Aorta (tissue), 5 donors: ENCODE data around the gene MNAT1. TPM values are rescaled to one million over a fixed set of nuclear protein-coding genes. Genes with fewer than 3 reads are reported as not detected.

Experiments
- ATAC-seq: fragments of 200-7000 bp; cut with Tn5 transposase; one replicate; pipeline ENCODE4 v1.9.1; 2022; ENCODE audit warnings: moderate library complexity; ENCODE audit not compliant: low FRiP score
- DNase-seq, 2 donors: peaks; one replicate each; pipeline ENCODE4 v3.0.0-alpha.2; 2020
- H3K27ac ChIP-seq, 2 donors: one replicate each; pipeline ENCODE4 v1.5.1; 2013; ENCODE audit warnings: low read length in 2 of 2, mild to moderate bottlenecking in 2 of 2, moderate library complexity in 2 of 2, control low read depth in 1 of 2, inconsistent platforms in 1 of 2, low read depth in 1 of 2
- H3K27me3 ChIP-seq, 2 donors: one replicate each; pipeline ENCODE4 v1.6.1; 2013; ENCODE audit warnings: control low read depth in 1 of 2, low read length in 1 of 2, mild to moderate bottlenecking in 1 of 2, moderate library complexity in 1 of 2; ENCODE audit not compliant: insufficient read depth in 2 of 2, control insufficient read depth in 1 of 2
- H3K36me3 ChIP-seq, 2 donors: one replicate each; pipeline ENCODE4 v1.6.1; 2013; ENCODE audit warnings: control low read depth in 1 of 2, low read length in 1 of 2, mild to moderate bottlenecking in 1 of 2; ENCODE audit not compliant: insufficient read depth in 2 of 2, control insufficient read depth in 1 of 2
- H3K4me1 ChIP-seq, 2 donors: one replicate each; pipeline ENCODE4 v1.6.1; 2013; ENCODE audit warnings: low read length in 2 of 2, control low read depth in 1 of 2, mild to moderate bottlenecking in 1 of 2, moderate library complexity in 1 of 2; ENCODE audit not compliant: insufficient read depth in 2 of 2, control insufficient read depth in 1 of 2
- H3K4me3 ChIP-seq, 2 donors: one replicate each; pipeline ENCODE4 v1.5.1; 2013; ENCODE audit warnings: low read length in 2 of 2, control low read depth in 1 of 2, mild to moderate bottlenecking in 1 of 2
- H3K9me3 ChIP-seq: one replicate; pipeline ENCODE4 v1.6.1; 2013; ENCODE audit warnings: mild to moderate bottlenecking, low read length; ENCODE audit not compliant: control insufficient read depth
- WGBS, 2 donors: extraction: QIAGEN DNeasy Blood & Tissue Kit; methylation state at CpG; one replicate each; pipeline ENCODE4 v1.1.7; 2013; 5-methylcytosine and 5-hydroxymethylcytosine counted together
- intact Hi-C, 2 donors: fragments of 100-400 bp; cut with DNase I; formaldehyde crosslinking; loops; one replicate each; pipeline versions ENCODE4 v1.14.2 to v1.15.0; 2022
- polyA plus RNA-seq, 2 donors: library from polyadenylated mRNA; stranded (reverse); fragments of 200-250 nt; gene quantifications; one replicate each; pipeline ENCODE4 v1.2.3, GENCODE V29; 2013
- total RNA-seq, 2 donors: library from RNA; stranded (reverse); fragmentation: NEBNext Ultra II Directional; extraction: Animal tissue kit (Norgen Biotek cat#: 25700); gene quantifications; one replicate each; pipeline ENCODE4 v1.2.1, GENCODE V29; 2021
- donor health status: healthy with polysubstance abuse.
- donor health status: Bipolar disorder and iron deficiency.
- donor health status: DM: no; HTN: no; CAD: no.
- donor health status: DM: no; HTN: no; CAD: no.
- donor health status: DM: yes; HTN: yes; CAD: no.

Gene MNAT1
- total and polyA plus RNA-seq, 4 donors: 23.7 to 41.1 (median 32.0) TPM

DNA sequence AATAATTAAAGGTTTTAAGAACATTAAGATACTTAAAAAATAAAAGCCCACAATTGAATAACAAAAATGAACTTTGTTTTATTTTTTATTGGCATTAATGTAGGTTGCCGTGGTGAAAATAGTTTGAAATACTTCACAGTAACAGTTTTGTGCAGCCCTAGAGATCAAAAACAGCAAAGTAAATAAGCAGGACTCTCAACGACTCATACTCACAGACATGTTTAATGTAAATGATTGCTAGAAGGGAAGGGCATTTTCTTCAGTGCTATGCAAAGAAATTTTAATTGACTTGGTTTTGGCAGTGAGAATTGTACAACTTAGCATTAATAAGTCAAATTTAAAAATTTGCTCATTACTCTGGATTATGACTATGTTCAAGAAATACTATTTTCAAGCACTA lies 230.3 kb downstream of the MNAT1 start:
- 52 to 62% methylated on average over 2 of the region's 2 CpGs for WGBS, 2 donors
- H3K36me3 ChIP-seq: no peaks in the 10 kb centered on the region
- ATAC-seq (no peak), DNase-seq (no peak)
- H3K27ac ChIP-seq: no peak overlapping the region
- no peak overlapping the region for H3K4me3 ChIP-seq
- no peaks in the 10 kb centered on the region for H3K27me3 ChIP-seq
- H3K4me1 ChIP-seq: peaks cover 1 to 2% of the 10 kb centered on the region in 2 donors
- intact Hi-C loops: no loop called here
- no peaks in the 10 kb centered on the region for H3K9me3 ChIP-seq

DNA sequence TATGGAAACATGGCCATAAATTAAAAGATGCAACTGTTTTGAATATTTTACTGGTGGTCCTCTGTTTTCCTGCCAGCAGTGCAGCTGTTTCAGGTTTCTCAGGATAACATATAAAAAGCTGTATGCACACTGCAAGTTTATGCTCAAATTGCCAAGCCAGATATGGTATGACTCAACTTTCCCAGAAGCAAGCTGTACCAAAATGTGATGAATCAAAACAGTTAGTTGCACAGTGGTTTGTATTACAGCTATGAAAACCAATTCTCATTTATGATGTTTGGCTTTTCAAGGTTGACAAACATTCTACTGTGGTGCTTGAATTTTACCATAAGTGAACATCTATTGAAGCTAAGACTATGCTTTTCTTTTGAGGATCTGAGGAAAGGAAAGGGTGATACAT lies 230.8 kb downstream of the MNAT1 start:
- no peaks in the 10 kb centered on the region for H3K27me3 ChIP-seq
- no peak for ATAC-seq
- peaks cover 1 to 2% of the 10 kb centered on the region in 2 donors for H3K4me1 ChIP-seq
- no peaks in the 10 kb centered on the region for H3K9me3 ChIP-seq
- no peak overlapping the region for H3K27ac ChIP-seq
- no peaks in the 10 kb centered on the region for H3K36me3 ChIP-seq
- DNase-seq: no peak
- intact Hi-C loops: no loop called here
- H3K4me3 ChIP-seq: no peak overlapping the region

DNA sequence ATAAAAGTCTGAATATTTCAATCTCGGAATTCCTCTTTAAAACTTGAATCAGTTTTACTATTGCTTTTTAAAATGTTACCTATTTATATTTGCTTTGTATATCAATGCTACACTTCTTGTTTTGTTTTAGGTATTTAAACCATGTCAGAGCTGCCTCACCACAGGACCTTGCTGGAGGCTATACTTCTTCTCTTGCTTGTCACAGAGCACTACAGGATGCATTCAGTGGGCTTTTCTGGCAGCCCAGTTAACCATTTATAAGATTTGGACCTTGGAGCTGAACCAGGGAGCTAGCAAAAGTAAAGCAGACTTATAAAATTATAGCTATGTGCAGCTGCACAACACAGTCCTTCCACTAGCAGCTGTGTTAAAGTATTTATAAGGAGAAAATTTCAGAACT lies 233.5 kb downstream of the MNAT1 start:
- ATAC-seq: no peak
- H3K4me1 ChIP-seq: peaks cover 1 to 2% of the 10 kb centered on the region in 2 donors
- WGBS, 2 donors: 20 to 21% methylated on average over 1 of the region's 1 CpG
- no peaks in the 10 kb centered on the region for H3K27me3 ChIP-seq
- no peaks in the 10 kb centered on the region for H3K36me3 ChIP-seq
- no peaks in the 10 kb centered on the region for H3K9me3 ChIP-seq
- no peak for DNase-seq
- no peak overlapping the region for H3K27ac ChIP-seq
- intact Hi-C loops: no loop called here
- no peak overlapping the region for H3K4me3 ChIP-seq

DNA sequence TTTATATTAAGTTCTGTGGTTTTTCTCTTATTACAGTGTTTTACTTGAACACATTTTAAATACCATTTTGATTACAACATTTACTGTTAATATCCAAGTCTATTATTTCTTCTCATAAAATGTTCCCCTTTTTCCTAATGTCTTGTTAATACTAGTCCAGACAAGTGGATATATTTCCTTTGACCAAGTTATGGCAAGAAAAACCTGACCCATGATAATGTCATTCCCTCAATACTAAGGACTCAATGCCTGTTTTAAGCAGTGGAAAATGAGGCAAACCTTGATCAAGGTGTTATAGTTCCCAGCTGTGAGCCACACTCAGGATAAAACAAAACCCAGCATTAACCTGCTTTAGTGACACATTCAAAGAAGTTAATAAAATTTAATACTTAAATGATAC lies 234.1 kb downstream of the MNAT1 start:
- peaks cover 1 to 2% of the 10 kb centered on the region in 2 donors for H3K4me1 ChIP-seq
- ATAC-seq: no peak
- H3K27ac ChIP-seq: no peak overlapping the region
- H3K36me3 ChIP-seq: peaks cover 0 to 2% of the 10 kb centered on the region in 2 donors
- no peaks in the 10 kb centered on the region for H3K9me3 ChIP-seq
- no peak overlapping the region for H3K4me3 ChIP-seq
- DNase-seq: no peak
- intact Hi-C loops: no loop called here
- no peaks in the 10 kb centered on the region for H3K27me3 ChIP-seq

DNA sequence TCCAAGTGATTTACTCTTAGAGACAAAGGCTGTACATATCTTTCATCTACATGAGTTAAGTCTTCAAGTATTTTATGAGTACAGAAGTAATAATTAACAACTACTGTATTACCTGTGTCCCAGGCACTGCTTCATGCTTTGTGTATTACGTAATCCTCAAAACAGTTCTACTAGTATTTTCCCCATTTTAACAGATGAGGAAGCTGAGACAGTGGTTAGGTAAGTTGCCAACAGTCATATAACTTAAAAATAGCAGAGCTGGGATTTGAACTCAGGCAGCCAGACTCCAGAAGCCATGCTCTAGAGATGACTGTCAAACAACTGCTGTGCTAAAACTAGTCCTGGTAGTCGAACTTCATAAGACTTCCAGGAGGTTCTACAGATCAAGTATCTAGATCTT lies 235.6 kb downstream of the MNAT1 start:
- Histone ChIP-seq H3K27me3 (no peaks in the 10 kb centered on the region), H3K4me3 (no peak overlapping the region), H3K9me3 (no peaks in the 10 kb centered on the region), H3K4me1 (peaks cover 0 to 2% of the 10 kb centered on the region in 2 donors), H3K36me3 (peaks cover 0 to 2% of the 10 kb centered on the region in 2 donors), H3K27ac (no peak overlapping the region)
- 88 to 96% methylated on average over 2 of the region's 2 CpGs for WGBS, 2 donors
- intact Hi-C loops: loop anchor here in 1 of 2 donors (10.0 kb wide), 2 partner anchors 245 to 715 kb away; partner anchors contain the start of gene SIX4
- ATAC-seq: no peak
- no peak for DNase-seq

DNA sequence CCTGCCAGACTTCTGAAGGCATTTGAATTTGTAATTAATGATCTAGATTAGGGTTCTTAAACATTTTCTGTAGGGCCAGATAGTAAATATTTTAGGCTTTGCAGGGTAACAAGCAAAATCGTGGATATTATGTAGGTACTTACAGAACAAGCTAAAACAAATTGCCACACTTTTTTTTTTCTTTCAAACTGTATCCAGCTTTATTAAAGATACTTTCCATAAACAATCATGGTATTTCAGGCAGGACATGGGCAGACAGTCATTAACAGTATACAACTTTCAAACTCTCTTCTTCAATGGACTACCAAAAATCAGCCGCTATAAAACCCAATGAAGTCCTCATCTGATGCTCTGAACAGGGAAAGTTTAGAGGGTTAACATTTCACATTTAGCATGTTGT lies 236.7 kb downstream of the MNAT1 start:
- Histone ChIP-seq H3K9me3 (no peaks in the 10 kb centered on the region), H3K27me3 (no peaks in the 10 kb centered on the region), H3K4me3 (no peak overlapping the region), H3K36me3 (peaks cover 0 to 5% of the 10 kb centered on the region in 2 donors), H3K27ac (no peak overlapping the region), H3K4me1 (no peaks in the 10 kb centered on the region)
- DNase-seq: no peak
- no peak for ATAC-seq
- intact Hi-C loops: loop anchor here in 1 of 2 donors (10.0 kb wide), 2 partner anchors 246 to 716 kb away; partner anchors contain the start of gene SIX4
- 37 to 39% methylated on average over 2 of the region's 2 CpGs for WGBS, 2 donors

DNA sequence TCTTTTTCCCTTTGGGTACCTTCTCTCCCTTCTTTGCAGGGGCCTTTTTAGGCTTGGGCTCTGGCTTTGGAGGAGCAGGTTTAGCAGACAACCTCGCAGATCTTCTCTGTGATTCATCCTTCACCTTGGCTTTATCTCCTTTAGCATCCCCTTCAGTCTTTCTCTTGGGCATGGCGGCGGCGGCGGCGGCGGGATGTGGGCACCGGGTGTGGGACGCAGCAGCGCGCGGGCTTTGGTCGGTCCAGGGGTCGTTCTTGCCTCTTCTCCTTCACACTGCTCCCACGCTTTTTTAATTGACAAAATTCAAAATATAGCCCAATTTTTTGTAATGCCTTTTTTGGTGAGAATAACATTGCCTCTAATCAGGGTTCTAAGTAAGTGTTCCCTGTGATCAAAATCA lies 237.7 kb downstream of the MNAT1 start:
- Histone ChIP-seq H3K27me3 (no peaks in the 10 kb centered on the region), H3K4me3 (no peak overlapping the region), H3K36me3 (peaks cover 0 to 5% of the 10 kb centered on the region in 2 donors), H3K9me3 (no peaks in the 10 kb centered on the region), H3K27ac (no peak overlapping the region), H3K4me1 (no peaks in the 10 kb centered on the region)
- intact Hi-C loops: loop anchor here in 1 of 2 donors (10.0 kb wide), 2 partner anchors 247 to 717 kb away; partner anchors contain the start of gene SIX4
- DNase-seq: no peak
- no peak for ATAC-seq
- WGBS, 2 donors: 96 to 97% methylated on average over 15 of the region's 15 CpGs

DNA sequence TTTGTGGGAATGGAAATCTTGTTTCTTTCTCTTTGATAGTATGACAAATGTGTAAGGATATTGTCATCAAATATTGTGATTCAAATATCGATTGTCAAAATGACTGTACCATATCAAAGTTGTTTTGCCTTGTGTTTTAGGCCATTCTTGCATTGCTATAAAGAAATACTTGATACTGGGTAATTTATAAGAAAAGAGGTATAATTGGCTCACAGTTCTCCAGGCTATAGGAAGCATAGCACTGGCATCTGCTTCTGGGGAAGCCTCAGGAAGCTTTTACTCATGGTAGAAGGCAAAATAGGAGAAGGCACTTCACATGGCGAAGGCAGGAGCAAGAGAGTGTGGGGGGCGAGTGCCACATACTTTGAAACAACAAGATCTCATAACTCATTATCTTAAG lies 238.5 kb downstream of the MNAT1 start:
- DNase-seq: no peak
- Histone ChIP-seq H3K4me3 (no peak overlapping the region), H3K4me1 (no peaks in the 10 kb centered on the region), H3K36me3 (peaks cover 0 to 5% of the 10 kb centered on the region in 2 donors), H3K27me3 (no peaks in the 10 kb centered on the region), H3K27ac (no peak overlapping the region), H3K9me3 (no peaks in the 10 kb centered on the region)
- intact Hi-C loops: loop anchor here in 1 of 2 donors (10.0 kb wide), 2 partner anchors 248 to 718 kb away; partner anchors contain the start of gene SIX4
- 95 to 97% methylated on average over 3 of the region's 3 CpGs for WGBS, 2 donors
- ATAC-seq: no peak

DNA sequence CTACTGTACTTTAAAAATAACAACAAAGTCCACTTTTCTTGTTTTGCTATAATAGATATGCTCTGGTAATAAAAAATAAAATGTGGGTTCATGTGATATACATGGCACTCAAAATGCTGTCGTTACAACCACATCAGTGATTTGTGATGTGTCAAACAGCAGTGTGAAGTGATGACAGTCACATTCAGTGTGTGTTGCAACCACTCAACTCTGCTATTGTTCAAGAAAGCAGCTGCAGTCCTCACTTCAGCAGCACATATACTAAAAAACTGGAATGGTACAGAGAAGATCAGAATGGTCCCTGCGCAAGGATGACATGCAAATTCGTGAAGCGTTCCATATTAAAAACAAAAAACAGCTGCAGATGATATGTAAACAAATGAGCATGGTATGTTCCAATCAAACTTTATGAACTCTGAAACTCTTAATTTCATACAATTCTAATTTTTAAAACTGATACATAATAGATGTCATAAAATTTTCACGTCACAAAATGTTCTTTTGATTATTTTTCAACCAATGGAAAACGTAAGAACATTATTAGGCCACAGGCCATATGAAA lies 239.6 kb downstream of the MNAT1 start:
- ATAC-seq (no peak), DNase-seq (no peak)
- intact Hi-C loops: loop anchor here in 1 of 2 donors (10.0 kb wide), 2 partner anchors 249 to 719 kb away; partner anchors contain the start of gene SIX4
- Histone ChIP-seq H3K36me3 (peaks cover 0 to 5% of the 10 kb centered on the region in 2 donors), H3K27ac (no peak overlapping the region), H3K9me3 (no peaks in the 10 kb centered on the region), H3K4me1 (no peaks in the 10 kb centered on the region), H3K4me3 (no peak overlapping the region), H3K27me3 (no peaks in the 10 kb centered on the region)
- 81 to 86% methylated on average over 6 of the region's 6 CpGs for WGBS, 2 donors
